ENCODE measurements around the gene AIPL1. TPM values are rescaled to one million over a fixed set of nuclear protein-coding genes. Genes with fewer than 3 reads are reported as not detected.

AIPL1 gene
- total RNA-seq, 1 experiment from 2014 or later: not detected

GRCh38 chr17:6442775-6443174, 7.9 kb upstream of the AIPL1 start:
- no peak overlapping the region for H2AFZ ChIP-seq (ENCODE audit: low read depth, low read length, poor library complexity, severe bottlenecking)
- H4K20me1 ChIP-seq (ENCODE audit: insufficient read depth): no peaks in the 10 kb centered on the region
- no peaks in the 10 kb centered on the region for H3K27me3 ChIP-seq (ENCODE audit: insufficient read depth, low read length)
- ChIA-PET CTCF (no interaction called here), POLR2A (no interaction called here), RAD21 (ENCODE audit: low non-redundant PET in 1 of 2, low total read pairs in 2 of 2, uncharacterized antibody in 2 of 2, unreplicated experiment in 2 of 2) (no interaction called here)
- H3K4me2 ChIP-seq (ENCODE audit: low read length): peak overlapping the region; percentile 89
- H3K9ac ChIP-seq (ENCODE audit: low read length): no peak overlapping the region
- no peak for ATAC-seq
- TF ChIP-seq ZBTB33 (IDR thresholded peaks at IDR 0.05; ENCODE audit: extremely low read depth, insufficient replicate concordance, low read length) (no peak), ZFX (IDR thresholded peaks at IDR 0.05) (no peak), POLR2AphosphoS5 (IDR thresholded peaks at IDR 0.05; ENCODE audit: low read depth, low read length) (no peak), EZH2 (IDR thresholded peaks at IDR 0.05) (no peak), EGR1 (IDR thresholded peaks at IDR 0.05; ENCODE audit: low read depth) (no peak), POLR2A (IDR thresholded peaks at IDR 0.05; ENCODE audit: borderline replicate concordance, extremely low read depth, insufficient read depth, insufficient read length) (no peak), SRF (IDR thresholded peaks at IDR 0.05; ENCODE audit: low read depth) (no peak), EZH2phosphoT487 (IDR thresholded peaks at IDR 0.05; ENCODE audit: borderline replicate concordance) (no peak), RAD21 (IDR thresholded peaks at IDR 0.05; ENCODE audit: low read depth) (no peak), REST (IDR thresholded peaks at IDR 0.05; ENCODE audit: low read depth) (no peak), SP1 (IDR thresholded peaks at IDR 0.05; ENCODE audit: low read depth) (no peak), TCF7L2 (IDR thresholded peaks at IDR 0.05; ENCODE audit: borderline replicate concordance, extremely low read depth, insufficient read depth, insufficient read length) (no peak), JUND (IDR thresholded peaks at IDR 0.05) (no peak), CBX3 (IDR thresholded peaks at IDR 0.05; ENCODE audit: low read depth) (no peak), SIN3A (IDR thresholded peaks at IDR 0.05; ENCODE audit: low read depth) (no peak), FOSL1 (IDR thresholded peaks at IDR 0.05; ENCODE audit: low read depth) (no peak), YY1 (IDR thresholded peaks at IDR 0.05; ENCODE audit: extremely low read depth, insufficient replicate concordance, low read depth, low read length) (no peak), ELF1 (IDR thresholded peaks at IDR 0.05; ENCODE audit: borderline replicate concordance, low read depth) (no peak)
- TF ChIP-seq, protein P1, sequence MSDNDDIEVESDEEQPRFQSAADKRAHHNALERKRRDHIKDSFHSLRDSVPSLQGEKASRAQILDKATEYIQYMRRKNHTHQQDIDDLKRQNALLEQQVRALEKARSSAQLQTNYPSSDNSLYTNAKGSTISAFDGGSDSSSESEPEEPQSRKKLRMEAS (IDR thresholded peaks at IDR 0.05): no peak
- TF ChIP-seq, protein P2, sequence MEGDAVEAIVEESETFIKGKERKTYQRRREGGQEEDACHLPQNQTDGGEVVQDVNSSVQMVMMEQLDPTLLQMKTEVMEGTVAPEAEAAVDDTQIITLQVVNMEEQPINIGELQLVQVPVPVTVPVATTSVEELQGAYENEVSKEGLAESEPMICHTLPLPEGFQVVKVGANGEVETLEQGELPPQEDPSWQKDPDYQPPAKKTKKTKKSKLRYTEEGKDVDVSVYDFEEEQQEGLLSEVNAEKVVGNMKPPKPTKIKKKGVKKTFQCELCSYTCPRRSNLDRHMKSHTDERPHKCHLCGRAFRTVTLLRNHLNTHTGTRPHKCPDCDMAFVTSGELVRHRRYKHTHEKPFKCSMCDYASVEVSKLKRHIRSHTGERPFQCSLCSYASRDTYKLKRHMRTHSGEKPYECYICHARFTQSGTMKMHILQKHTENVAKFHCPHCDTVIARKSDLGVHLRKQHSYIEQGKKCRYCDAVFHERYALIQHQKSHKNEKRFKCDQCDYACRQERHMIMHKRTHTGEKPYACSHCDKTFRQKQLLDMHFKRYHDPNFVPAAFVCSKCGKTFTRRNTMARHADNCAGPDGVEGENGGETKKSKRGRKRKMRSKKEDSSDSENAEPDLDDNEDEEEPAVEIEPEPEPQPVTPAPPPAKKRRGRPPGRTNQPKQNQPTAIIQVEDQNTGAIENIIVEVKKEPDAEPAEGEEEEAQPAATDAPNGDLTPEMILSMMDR (IDR thresholded peaks at IDR 0.05 in 2 of 3, conservative IDR thresholded peaks at IDR 0.05 in 1 of 3; ENCODE audit: borderline replicate concordance in 1 of 3, insufficient read depth in 1 of 3, low read depth in 2 of 3, low read length in 2 of 3): no peak
- BruUV-seq (replicated peaks): no TSS peak
- no peaks in the 10 kb centered on the region for H3K9me3 ChIP-seq (ENCODE audit: control insufficient read depth in 1 of 2, insufficient read depth in 1 of 2, low read depth in 1 of 2, low read length in 2 of 2)
- H3K4me3 ChIP-seq (replicated peaks in 1 of 2; ENCODE audit: low read depth in 1 of 2, low read length in 2 of 2): no peak overlapping the region
- peaks cover 11 to 15% of the 10 kb centered on the region in 2 experiments; a peak in 3 of 4 replicates for H3K36me3 ChIP-seq (ENCODE audit: control insufficient read depth in 1 of 2, insufficient read depth in 2 of 2, low read length in 2 of 2)
- no peak overlapping the region for H3K27ac ChIP-seq (ENCODE audit: low read depth, low read length)
- H3K4me1 ChIP-seq (ENCODE audit: control insufficient read depth in 1 of 2, insufficient read depth in 2 of 2, low read length in 2 of 2): peaks cover 8 to 20% of the 10 kb centered on the region in 2 experiments; a peak in 2 of 4 replicates
- DNase-seq (ENCODE audit: low read depth, low spot score): no peak
- intact Hi-C loops (cut with micrococcal nuclease): no loop called here
- peaks cover 4% of the 10 kb centered on the region; the same call in 1 of the 2 replicates for H3K79me2 ChIP-seq (ENCODE audit: insufficient read depth, low read length)
- H3K9me2 ChIP-seq (ENCODE audit: insufficient read depth): no peaks in the 10 kb centered on the region
